Adrenal gland (tissue), 5 donors: ENCODE results near the gene WDR48.

ENCODE experiments used
- CTCF ChIP-seq, 6 experiments: fragments of 450-650 bp in 4 of 6; fragments of 200-600 bp in 2 of 6; sonication (generic) in 1 of 6; IDR thresholded peaks; 1 replicate in 5 of 6; 2 replicates in 1 of 6; pipeline versions ENCODE4 v1.5.1 to v1.8.0; 2016 to 2021; ENCODE audit warnings: antibody characterized with exemption in 6 of 6, mild to moderate bottlenecking in 2 of 6, moderate library complexity in 1 of 6
- POLR2A ChIP-seq, 2 donors: fragments of 450-650 bp; IDR thresholded peaks; one replicate each; pipeline ENCODE4 v1.6.1; 2017; ENCODE audit warnings: antibody characterized with exemption in 2 of 2, mild to moderate bottlenecking in 2 of 2, moderate library complexity in 1 of 2
- donor health status: DM: no; HTN: no; CAD: no.

GRCh38 chr3:39112535-39112934 is 60.7 kb downstream of the WDR48 start:
- TF ChIP-seq CTCF (IDR thresholded peaks at IDR 0.05), result no peak
- no peak for TF ChIP-seq POLR2A (IDR thresholded peaks at IDR 0.05)
